Measurements from ENCODE around the gene GLIPR1L2.
"Not testable (repeated sequence)": the region's sequence is repeated elsewhere in the genome, so short reads cannot be mapped to it uniquely, and the experiment has no call there.

GLIPR1L2 gene

DNA sequence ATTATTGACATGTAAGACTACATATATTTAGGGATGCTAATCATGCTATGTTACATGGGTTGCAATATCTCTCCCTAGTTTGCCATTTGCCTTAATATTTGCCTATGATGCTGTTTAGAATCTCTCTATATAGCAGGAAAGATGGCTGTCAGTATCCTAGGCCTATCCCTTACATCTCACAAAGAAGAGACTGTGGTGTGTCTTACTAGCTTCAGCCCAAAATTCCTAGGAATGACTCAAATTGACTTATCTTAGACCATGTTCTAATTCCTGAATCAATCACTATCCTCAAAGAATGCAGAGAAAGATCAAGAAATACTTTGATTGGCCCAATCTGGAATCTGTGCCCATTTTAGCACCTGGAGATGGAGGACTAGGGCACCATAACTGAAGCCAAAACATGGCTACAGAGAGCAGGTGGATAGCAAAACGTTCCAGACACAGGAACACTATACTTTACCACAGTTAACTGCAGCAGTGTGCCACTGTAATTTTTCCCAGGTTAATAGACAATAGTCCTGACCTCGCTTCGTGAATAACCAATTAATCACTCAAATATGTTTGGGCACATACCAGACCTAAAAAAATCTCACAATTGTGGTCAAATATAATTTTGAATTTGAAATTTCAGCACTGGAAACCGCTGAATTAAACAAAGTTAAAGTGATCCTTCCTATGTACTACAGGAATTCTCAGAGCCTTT lies 57.0 kb downstream of the GLIPR1L2 start:
- in situ Hi-C loops (cut with MboI; ENCODE audit: low pct_unique_long_range_greater_than_20kb, low sequenced_read_pairs, unreplicated experiment), result no loop called here
- TF ChIP-seq CTCF (IDR thresholded peaks at IDR 0.05; ENCODE audit: extremely low read depth, insufficient read depth, missing control alignments), result no peak
- no peak for DNase-seq (ENCODE audit: low spot score)

DNA sequence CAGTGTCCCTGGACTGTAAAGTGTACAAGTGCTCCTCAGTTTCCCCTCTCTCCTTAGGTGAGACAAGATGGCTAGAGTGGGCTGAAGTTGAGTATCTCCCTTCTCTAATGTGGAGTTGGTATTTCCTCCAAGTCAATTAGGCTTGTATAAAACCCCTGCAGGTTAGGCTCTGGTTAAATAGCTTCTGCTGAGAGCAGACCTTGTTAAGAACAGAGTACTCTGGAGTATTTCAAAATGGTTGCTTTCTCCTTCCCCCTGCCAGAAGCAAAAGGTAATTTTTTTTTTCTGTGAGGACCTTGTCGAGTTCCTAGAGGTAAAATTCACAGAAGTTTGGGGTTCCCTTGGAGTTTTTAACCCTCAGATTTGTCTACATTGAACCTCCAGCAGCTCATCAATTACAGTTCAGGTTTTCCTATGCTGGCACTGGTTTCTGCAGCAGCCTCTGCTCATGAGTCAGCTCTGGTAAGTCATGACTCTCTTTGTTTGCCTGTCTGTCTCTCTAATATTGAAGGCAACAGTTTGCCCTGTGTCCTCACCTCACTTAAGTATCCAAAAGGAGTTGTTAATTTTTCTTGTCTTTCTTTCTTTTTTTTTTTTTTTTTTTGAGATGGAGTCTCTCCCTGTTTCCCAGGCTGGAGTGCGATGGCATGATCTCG lies 61.9 kb downstream of the GLIPR1L2 start:
- DNase-seq (ENCODE audit: low spot score), result no peak
- no peak for TF ChIP-seq CTCF (IDR thresholded peaks at IDR 0.05; ENCODE audit: extremely low read depth, insufficient read depth, missing control alignments)
- in situ Hi-C loops (cut with MboI; ENCODE audit: low pct_unique_long_range_greater_than_20kb, low sequenced_read_pairs, unreplicated experiment), result no loop called here

- no peak for TF ChIP-seq CTCF (IDR thresholded peaks at IDR 0.05; ENCODE audit: extremely low read depth, insufficient read depth, missing control alignments)
- no peak for DNase-seq (ENCODE audit: low spot score)
- in situ Hi-C loops (cut with MboI; ENCODE audit: low pct_unique_long_range_greater_than_20kb, low sequenced_read_pairs, unreplicated experiment), result no loop called here
Observed at GRCh38 chr12:75455839-75456238, 65.0 kb downstream of the GLIPR1L2 start.

DNA sequence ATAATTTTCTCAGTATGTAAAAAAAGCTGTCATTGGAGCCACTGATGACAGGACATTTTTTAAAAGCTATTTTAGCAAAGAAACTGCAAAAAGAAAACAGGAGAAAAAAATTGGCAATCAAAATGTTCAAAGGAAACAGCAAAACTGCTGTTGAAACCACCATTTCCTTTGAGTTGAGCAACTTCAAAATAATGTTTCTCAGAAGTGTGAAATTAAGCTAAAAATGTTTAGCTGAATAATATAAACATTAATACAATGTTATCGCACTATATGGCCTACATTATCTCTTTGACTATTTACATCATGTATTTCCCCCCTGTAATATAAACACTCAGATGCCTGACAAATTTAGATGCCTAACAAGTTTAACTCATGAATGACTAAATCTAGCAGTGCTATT lies 66.3 kb downstream of the GLIPR1L2 start:
- TF ChIP-seq CTCF (IDR thresholded peaks at IDR 0.05; ENCODE audit: extremely low read depth, insufficient read depth, missing control alignments), result no peak
- no peak for DNase-seq (ENCODE audit: low spot score)

DNA sequence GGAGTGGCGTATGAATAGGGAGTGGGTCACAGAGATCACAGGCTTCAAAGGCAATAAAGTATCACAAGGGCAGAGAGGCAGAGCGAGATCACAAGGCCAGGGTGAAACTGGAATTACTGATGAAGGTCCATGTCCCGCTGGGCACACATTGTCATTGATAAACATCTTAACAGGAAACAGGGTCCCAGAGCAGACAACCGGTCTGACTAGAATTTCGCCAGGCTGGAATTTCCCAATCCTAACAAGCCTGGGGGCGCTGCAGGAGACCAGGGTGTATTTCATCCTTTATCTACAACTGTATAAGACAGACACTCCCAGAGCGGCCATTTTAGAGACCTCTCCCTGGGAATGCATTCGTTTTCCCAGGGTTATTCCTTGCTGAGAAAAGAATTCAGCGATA lies 67.0 kb downstream of the GLIPR1L2 start:
- in situ Hi-C loops (cut with MboI; ENCODE audit: low pct_unique_long_range_greater_than_20kb, low sequenced_read_pairs, unreplicated experiment); DNase-seq (ENCODE audit: low spot score): not testable (repeated sequence)

More for the DNA sequence above, 66.3 kb downstream of the GLIPR1L2 start:
- in situ Hi-C loops (cut with MboI; ENCODE audit: low pct_unique_long_range_greater_than_20kb, low sequenced_read_pairs, unreplicated experiment), result no loop called here

- in situ Hi-C loops (cut with MboI; ENCODE audit: low pct_unique_long_range_greater_than_20kb, low sequenced_read_pairs, unreplicated experiment), result no loop called here
- no peak for TF ChIP-seq CTCF (IDR thresholded peaks at IDR 0.05; ENCODE audit: extremely low read depth, insufficient read depth, missing control alignments)
- DNase-seq (ENCODE audit: low spot score), result no peak
Observed at GRCh38 chr12:75459755-75460154, 68.9 kb downstream of the GLIPR1L2 start.

- no peak for DNase-seq (ENCODE audit: low spot score)
- in situ Hi-C loops (cut with MboI; ENCODE audit: low pct_unique_long_range_greater_than_20kb, low sequenced_read_pairs, unreplicated experiment), result no loop called here
- TF ChIP-seq CTCF (IDR thresholded peaks at IDR 0.05; ENCODE audit: extremely low read depth, insufficient read depth, missing control alignments), result no peak
Observed at GRCh38 chr12:75460204-75460603, 69.3 kb downstream of the GLIPR1L2 start.
